Activated T-helper 2 cell treated with anti-CD3 and anti-CD28 coated beads, Interferon-gamma antibody, Interleukin-2, Interleukin-4, amounts not matched to agents 10 μg/mL and 5 μg/mL and 100 μg/mL, durations not matched to agents 14 hours and 24 hours and 36 hours (primary cell): Measurements from ENCODE around the gene TMEM165. TPM values are rescaled to one million over a fixed set of nuclear protein-coding genes. Genes with fewer than 3 reads are reported as not detected.

Source experiments
- DNase-seq: peaks from one replicate; pipeline ENCODE4 v3.0.0; 2021; ENCODE audit warnings: low spot score
- H3K27ac Mint-ChIP-seq: one replicate; pipeline ENCODE4 v1.8.0; 2021; ENCODE audit warnings: mixed read lengths
- H3K27me3 Mint-ChIP-seq: one replicate; pipeline ENCODE4 v1.8.0; 2021; ENCODE audit warnings: low read depth, mixed read lengths
- H3K36me3 Mint-ChIP-seq: one replicate; pipeline ENCODE4 v1.8.0; 2021; ENCODE audit warnings: low read depth, mixed read lengths
- H3K4me1 Mint-ChIP-seq: one replicate; pipeline ENCODE4 v1.8.0; 2021; ENCODE audit warnings: low read depth, mixed read lengths
- H3K4me3 Mint-ChIP-seq: one replicate; pipeline ENCODE4 v1.8.0; 2021; ENCODE audit warnings: low read depth, mild to moderate bottlenecking, moderate library complexity, mixed read lengths
- H3K9me3 Mint-ChIP-seq: one replicate; pipeline ENCODE4 v1.8.0; 2021; ENCODE audit warnings: mixed read lengths
- intact Hi-C: fragments of 100-400 bp; cut with micrococcal nuclease; formaldehyde crosslinking; loops from one replicate; pipeline ENCODE4 v1.15.1; 2023
- total RNA-seq: library from RNA; stranded (reverse); gene quantifications from 2 replicates; pipeline ENCODE4 v1.2.3, GENCODE V29; 2022

The TMEM165 gene
- total RNA-seq, 1 donor from 2014 or later = 89.3 TPM

DNA sequence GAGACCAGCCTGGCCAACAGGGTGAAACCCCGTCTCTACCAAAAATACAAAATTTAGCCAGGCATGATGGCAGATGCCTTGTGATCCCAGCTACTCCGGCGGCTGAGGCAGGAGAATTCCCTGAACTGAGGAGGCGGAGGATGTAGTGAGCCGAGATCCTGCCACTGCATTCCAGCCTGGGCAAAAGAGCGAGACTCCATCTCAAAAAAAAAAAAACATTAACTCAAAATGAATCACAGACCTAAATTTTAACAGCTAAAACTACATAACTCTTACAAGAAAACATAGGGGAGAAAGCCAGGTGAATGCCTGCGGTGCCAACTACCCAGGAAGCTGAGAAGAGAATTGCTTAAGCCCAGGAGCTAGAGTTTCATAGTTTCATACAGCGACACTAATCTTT lies 54.8 kb downstream of the TMEM165 start:
- Mint-ChIP-seq H3K27ac (no peak overlapping the region), H3K4me3 (no peak overlapping the region), H3K9me3 (no peaks in the 10 kb centered on the region), H3K27me3 (no peaks in the 10 kb centered on the region), H3K36me3 (peaks cover 29% of the 10 kb centered on the region), H3K4me1 (no peaks in the 10 kb centered on the region)
- intact Hi-C loops = loop anchor here (10.0 kb wide), 1 partner anchor 184 kb away; the partner anchor contains the start of gene NMU
- no peak for DNase-seq

- Mint-ChIP-seq H3K4me3 (no peak overlapping the region), H3K27ac (no peak overlapping the region), H3K4me1 (no peaks in the 10 kb centered on the region), H3K36me3 (peaks cover 3% of the 10 kb centered on the region), H3K9me3 (no peaks in the 10 kb centered on the region), H3K27me3 (no peaks in the 10 kb centered on the region)
- no peak for DNase-seq
- intact Hi-C loops = loop anchor here (10.0 kb wide), 1 partner anchor 177 kb away; the partner anchor contains the start of gene NMU
These were observed 62.4 kb downstream of the TMEM165 start for GRCh38 chr4:55458164-55458563.

DNA sequence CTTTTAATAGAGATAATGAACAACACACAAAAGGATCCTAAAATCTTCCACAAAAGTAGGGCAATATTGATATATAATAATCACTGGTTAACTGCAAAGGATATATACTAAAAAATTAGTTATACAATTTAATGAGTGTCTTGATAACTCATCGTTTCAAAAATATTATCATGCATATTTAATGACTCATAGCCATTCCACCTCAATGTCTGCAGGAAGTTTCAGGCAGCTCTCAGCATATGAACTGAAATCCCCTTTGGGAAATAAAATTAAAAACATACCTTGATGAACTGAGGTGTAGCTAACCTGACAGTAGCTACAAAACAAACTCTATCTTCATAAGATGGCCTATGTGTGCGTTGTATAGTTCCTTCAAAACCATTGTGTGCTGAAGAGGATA lies 62.9 kb downstream of the TMEM165 start:
- intact Hi-C loops = loop anchor here (10.0 kb wide), 1 partner anchor 176 kb away; the partner anchor contains the start of gene NMU
- Mint-ChIP-seq H3K9me3 (no peaks in the 10 kb centered on the region), H3K27ac (no peak overlapping the region), H3K4me1 (no peaks in the 10 kb centered on the region), H3K27me3 (no peaks in the 10 kb centered on the region), H3K4me3 (no peak overlapping the region), H3K36me3 (peaks cover 3% of the 10 kb centered on the region)
- no peak for DNase-seq

DNA sequence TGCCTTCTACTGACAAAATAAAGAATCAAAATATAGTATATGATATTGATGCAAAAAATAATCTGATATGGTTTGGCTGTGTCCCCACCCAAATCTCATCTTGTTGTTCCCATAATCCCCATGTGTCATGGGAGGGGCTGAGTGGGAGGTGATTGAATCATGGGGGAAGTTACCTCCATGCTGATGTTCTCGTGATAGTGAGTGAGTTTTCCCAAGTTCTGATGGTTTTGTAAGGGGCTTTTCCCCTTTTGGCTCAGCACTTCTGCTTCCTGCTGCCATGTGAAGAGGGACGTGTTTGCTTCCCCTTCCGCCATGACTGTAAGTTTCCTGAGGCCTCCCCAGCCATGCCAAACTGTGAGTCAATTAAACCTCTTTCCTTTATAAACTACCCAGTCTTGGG lies 70.2 kb downstream of the TMEM165 start:
- intact Hi-C loops = no loop called here
- peaks cover 21% of the 10 kb centered on the region for H3K36me3 Mint-ChIP-seq
- no peak overlapping the region for H3K27ac Mint-ChIP-seq
- H3K4me3 Mint-ChIP-seq = no peak overlapping the region
- peaks cover 9% of the 10 kb centered on the region for H3K9me3 Mint-ChIP-seq
- no peak for DNase-seq
- H3K4me1 Mint-ChIP-seq = no peaks in the 10 kb centered on the region
- H3K27me3 Mint-ChIP-seq = no peaks in the 10 kb centered on the region

GRCh38 chr4:55468724-55469123 lies 73.0 kb downstream of the TMEM165 start:
- H3K36me3 Mint-ChIP-seq = peaks cover 17% of the 10 kb centered on the region
- intact Hi-C loops = no loop called here
- H3K4me3 Mint-ChIP-seq = no peak overlapping the region
- no peak for DNase-seq
- no peaks in the 10 kb centered on the region for H3K4me1 Mint-ChIP-seq
- H3K9me3 Mint-ChIP-seq = peaks cover 9% of the 10 kb centered on the region
- H3K27ac Mint-ChIP-seq = no peak overlapping the region
- H3K27me3 Mint-ChIP-seq = no peaks in the 10 kb centered on the region

DNA sequence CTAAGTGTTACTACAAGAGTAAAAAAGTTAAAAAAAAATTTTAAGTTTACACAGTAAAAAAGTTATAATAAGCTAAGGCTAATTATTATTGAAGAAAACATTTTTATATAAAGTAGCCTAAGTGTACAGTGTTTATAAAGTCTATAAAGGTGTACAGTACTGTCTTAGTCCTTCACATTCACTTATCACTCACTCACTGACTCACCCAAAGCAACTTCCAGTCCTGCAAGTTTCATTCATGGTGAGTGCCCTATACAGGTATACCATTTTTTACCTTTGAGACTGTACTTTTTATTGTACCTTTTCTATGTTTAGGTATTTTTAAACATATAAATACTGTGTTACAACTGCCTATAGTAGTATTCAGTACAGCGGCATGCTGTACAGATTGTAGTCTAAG lies 74.2 kb downstream of the TMEM165 start:
- peaks cover 23% of the 10 kb centered on the region for H3K36me3 Mint-ChIP-seq
- peaks cover 11% of the 10 kb centered on the region for H3K9me3 Mint-ChIP-seq
- no peak for DNase-seq
- intact Hi-C loops = no loop called here
- peaks cover 2% of the 10 kb centered on the region for H3K4me1 Mint-ChIP-seq
- no peak overlapping the region for H3K27ac Mint-ChIP-seq
- H3K4me3 Mint-ChIP-seq = no peak overlapping the region
- no peaks in the 10 kb centered on the region for H3K27me3 Mint-ChIP-seq

Other genes with a start within 250 kb of the TMEM165 start
- gene SRD5A3, start 49.7 kb upstream of the TMEM165 start, total RNA-seq = 32.4 and 33.5 TPM in 2 replicates
- 7.2 and 7.4 TPM in 2 replicates for gene CLOCK, start 151.0 kb downstream of the TMEM165 start, total RNA-seq
- not detected in 2 replicates for gene PDCL2, start 196.3 kb downstream of the TMEM165 start, total RNA-seq
- 0.25 TPM in 1 of 2 replicates, not detected in the other for gene NMU, start 240.3 kb downstream of the TMEM165 start, total RNA-seq